ENCODE measurements around the gene PRRT3.

GRCh38 chr3:9951598-9951961, 628 bp downstream of the PRRT3 start:
- TF ChIP-seq CTCF (IDR thresholded peaks at IDR 0.05; ENCODE audit: low read depth, low read length), result no peak
- no peak for TF ChIP-seq POLR2A (IDR thresholded peaks at IDR 0.05; ENCODE audit: extremely low read depth, insufficient read length)
